ENCODE data around the gene ACOXL.
"Not testable (repeated sequence)": the region's sequence is repeated elsewhere in the genome, so short reads cannot be mapped to it uniquely, and the experiment has no call there.

Gene ACOXL

GRCh38 chr2:110940376-110940910 lies 208.1 kb downstream of the ACOXL start:
- DNase-seq: no peak

- DNase-seq: no peak
These were observed 208.9 kb downstream of the ACOXL start for GRCh38 chr2:110941226-110941625.

GRCh38 chr2:110943070-110943634 lies 210.8 kb downstream of the ACOXL start:
- DNase-seq: no peak

- no peak for DNase-seq
These were observed 214.5 kb downstream of the ACOXL start for GRCh38 chr2:110946902-110947301.

GRCh38 chr2:110948027-110948674 lies 215.8 kb downstream of the ACOXL start:
- DNase-seq: no peak

- DNase-seq: no peak
These were observed 217.9 kb downstream of the ACOXL start for GRCh38 chr2:110950281-110950680.

GRCh38 chr2:110955045-110955444 lies 222.7 kb downstream of the ACOXL start:
- DNase-seq: no peak

GRCh38 chr2:110955556-110955955 lies 223.2 kb downstream of the ACOXL start:
- DNase-seq: no peak

GRCh38 chr2:110957293-110957692 lies 224.9 kb downstream of the ACOXL start:
- DNase-seq: no peak

- no peak for DNase-seq
These were observed 226.2 kb downstream of the ACOXL start for GRCh38 chr2:110958346-110959119.

- DNase-seq: no peak
These were observed 226.8 kb downstream of the ACOXL start for GRCh38 chr2:110959198-110959597.

- no peak for DNase-seq
These were observed 227.9 kb downstream of the ACOXL start for GRCh38 chr2:110960281-110960680.

GRCh38 chr2:110960954-110961353 lies 228.6 kb downstream of the ACOXL start:
- DNase-seq: no peak

- not testable (repeated sequence) for DNase-seq
These were observed 229.3 kb downstream of the ACOXL start for GRCh38 chr2:110961643-110962042.

GRCh38 chr2:110969696-110970095 lies 237.3 kb downstream of the ACOXL start:
- DNase-seq: no peak

- no peak for DNase-seq
These were observed 237.8 kb downstream of the ACOXL start for GRCh38 chr2:110970201-110970600.

GRCh38 chr2:110971811-110972210 lies 239.4 kb downstream of the ACOXL start:
- DNase-seq: no peak

- DNase-seq: no peak
These were observed 240.9 kb downstream of the ACOXL start for GRCh38 chr2:110973262-110973661.

- no peak for DNase-seq
These were observed 245.0 kb downstream of the ACOXL start for GRCh38 chr2:110977403-110977802.

- DNase-seq: no peak
These were observed 245.8 kb downstream of the ACOXL start for GRCh38 chr2:110978148-110978547.

- no peak for DNase-seq
These were observed 246.5 kb downstream of the ACOXL start for GRCh38 chr2:110978756-110979470.

- no peak for DNase-seq
These were observed 247.3 kb downstream of the ACOXL start for GRCh38 chr2:110979471-110980338.
